ENCODE data around the gene MTARC1. TPM values are rescaled to one million over a fixed set of nuclear protein-coding genes. Genes with fewer than 3 reads are reported as not detected.

MTARC1 gene
- polyA plus RNA-seq, 4 donors, result 6.3 to 26.2 (median 18.9) TPM

DNA sequence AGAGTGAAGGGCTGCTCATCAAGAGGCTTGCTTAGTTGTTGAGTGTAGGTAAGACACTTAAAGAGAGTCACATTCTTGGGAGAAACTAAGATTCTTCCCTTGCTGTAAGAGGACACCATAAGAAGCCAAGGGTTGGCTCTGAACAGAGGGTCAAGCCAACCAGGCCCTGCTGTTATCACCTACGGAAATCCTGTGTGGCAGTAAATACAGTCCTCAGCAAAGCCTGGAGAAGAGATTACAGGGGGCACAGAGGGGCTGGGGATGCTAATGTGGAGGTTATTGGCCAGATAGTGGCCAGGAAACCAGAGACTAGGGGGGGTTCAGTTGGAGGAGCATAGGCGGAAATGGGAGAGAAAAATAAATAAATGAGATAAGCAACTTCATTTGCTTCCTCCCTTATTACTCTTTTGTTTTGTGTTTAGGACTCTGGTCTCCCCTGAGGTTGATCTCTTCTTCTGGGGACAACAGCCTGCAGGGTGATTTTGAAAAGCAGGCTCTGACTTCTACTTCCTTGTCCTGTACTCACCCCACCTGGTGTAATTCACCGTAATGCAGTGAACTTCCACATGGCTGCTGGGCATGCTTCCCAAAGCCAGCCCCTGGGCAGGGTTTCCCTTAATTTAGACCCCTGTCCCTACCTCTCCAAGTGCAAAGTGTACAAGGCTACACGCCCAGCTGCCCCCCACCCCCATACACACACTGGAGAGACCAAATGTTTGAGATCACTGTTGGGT, 40.9 kb downstream of the MTARC1 start:
- no peak for DNase-seq (ENCODE audit: low read depth in 4 of 4, low spot score in 3 of 4)

DNA sequence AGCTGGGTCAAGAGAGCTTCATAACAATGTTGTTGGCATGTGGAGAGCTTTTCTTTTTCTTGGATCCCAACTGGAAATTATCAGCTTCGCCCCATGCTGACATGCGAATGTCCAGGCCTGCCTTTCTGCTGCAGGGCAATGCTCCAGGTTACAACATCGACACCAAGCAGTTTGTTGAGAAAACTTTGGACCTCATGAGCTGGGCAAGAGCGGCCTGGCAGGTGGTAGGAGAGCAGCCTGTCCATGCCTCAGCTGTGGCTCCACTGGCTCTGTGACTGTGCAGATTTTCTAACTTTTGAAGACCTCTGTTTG, 41.4 kb downstream of the MTARC1 start:
- DNase-seq (ENCODE audit: low read depth in 4 of 4, low spot score in 3 of 4), result no peak

DNA sequence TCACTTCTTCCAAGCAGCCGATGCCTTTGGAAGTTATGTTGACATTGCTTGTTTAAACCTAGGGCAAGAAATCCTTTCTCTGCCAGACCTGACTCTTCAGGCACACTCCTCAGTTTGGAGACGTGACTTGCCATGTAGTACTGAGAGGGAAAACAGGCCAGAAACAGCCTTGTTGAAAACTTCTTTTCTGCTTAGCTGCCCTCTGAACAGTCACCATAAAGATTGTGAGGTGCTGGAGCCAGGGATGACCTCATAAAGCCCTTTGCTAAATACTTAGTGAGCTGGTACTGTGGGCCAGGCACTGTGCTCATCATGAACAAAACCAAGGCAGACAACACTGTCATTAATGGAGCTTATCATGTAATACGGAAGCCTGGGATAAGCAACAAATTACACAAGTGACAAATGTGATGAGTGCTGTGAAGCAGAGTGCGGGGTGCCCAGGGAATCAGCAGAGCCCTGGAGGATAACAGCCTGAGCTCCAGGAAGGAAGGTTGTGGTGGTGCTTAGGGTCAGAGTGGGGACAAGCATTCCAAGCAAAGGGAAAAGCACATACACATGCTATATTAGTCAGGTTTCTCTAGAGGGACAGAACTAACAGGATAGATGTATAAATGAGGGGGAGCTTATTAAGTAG, 42.4 kb downstream of the MTARC1 start:
- no peak for DNase-seq (ENCODE audit: low read depth in 4 of 4, low spot score in 3 of 4)

DNA sequence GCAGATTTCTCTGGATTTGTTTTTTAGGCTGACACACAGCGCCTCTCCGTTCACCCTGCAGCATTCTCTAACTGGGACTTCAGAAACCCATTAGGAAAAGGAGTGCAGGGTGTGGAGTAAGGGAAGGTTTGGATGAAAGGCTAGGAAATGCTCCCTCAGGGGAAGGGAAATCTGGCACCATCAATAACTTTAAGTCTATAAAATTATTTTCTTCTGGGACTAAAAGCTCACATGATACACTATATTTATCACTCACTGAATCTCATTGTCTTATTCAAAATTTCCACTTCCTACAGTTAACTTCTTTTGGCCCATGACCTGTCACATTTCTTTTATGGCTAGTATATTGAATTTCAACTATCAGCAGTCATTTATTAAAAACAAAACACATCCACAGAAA, 46.7 kb downstream of the MTARC1 start:
- no peak for DNase-seq (ENCODE audit: low read depth in 4 of 4, low spot score in 3 of 4)

DNA sequence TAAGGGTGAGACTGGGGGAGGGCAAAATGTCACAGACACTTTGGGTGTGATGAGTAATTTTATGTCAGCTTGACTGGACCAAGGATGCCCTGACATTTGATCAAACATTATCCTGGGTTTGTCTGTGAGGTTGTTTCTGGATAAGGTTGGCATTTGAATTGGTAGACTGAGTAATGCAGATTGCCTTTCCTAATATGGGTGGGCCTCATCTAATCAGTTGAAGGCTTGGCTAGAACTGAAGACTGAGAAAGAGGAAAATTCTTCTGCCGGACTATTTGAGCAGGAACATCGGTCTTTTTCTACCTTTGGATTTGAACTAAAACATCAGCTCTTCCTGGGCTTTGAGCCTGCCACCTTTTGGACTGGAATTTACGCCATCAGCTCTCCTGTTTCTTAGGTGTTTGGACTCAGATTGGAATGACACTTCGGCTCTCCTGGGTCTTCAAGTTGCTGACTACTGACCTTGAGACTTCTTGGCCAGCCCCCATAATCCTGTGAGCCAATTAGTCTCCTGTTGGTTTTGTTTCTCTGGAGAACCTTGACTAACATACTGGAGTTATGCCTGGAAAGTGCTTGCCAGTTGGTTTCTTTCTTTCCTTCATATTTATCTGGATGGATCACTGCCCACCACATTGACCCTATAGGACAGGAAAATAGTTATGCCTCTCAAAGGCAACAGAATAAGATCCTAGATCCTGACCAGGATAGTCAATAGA, 47.6 kb downstream of the MTARC1 start:
- no peak for DNase-seq (ENCODE audit: low read depth in 4 of 4, low spot score in 3 of 4)

Other genes starting within 250 kb of the MTARC1 start
- gene C1orf115, start 96.5 kb upstream of the MTARC1 start, polyA plus RNA-seq (ENCODE audit: insufficient read length in 4 of 4), result 10 to 100 TPM in 3 of 4 donors, 1 to 10 TPM in 1; 7.4 to 27.7 (median 22.2) TPM
- 10 to 100 TPM; 12.5 to 53.1 (median 48.4) TPM for gene MTARC2, start 38.6 kb upstream of the MTARC1 start, polyA plus RNA-seq (ENCODE audit: insufficient read length in 4 of 4)
- 10 to 100 TPM in 1 of 4 donors, 1 to 10 TPM in 3; 8.3 to 11.2 (median 9.6) TPM for gene HLX, start 92.5 kb downstream of the MTARC1 start, polyA plus RNA-seq (ENCODE audit: insufficient read length in 4 of 4)